ENCODE results near the gene SORCS2.

SORCS2 gene

DNA sequence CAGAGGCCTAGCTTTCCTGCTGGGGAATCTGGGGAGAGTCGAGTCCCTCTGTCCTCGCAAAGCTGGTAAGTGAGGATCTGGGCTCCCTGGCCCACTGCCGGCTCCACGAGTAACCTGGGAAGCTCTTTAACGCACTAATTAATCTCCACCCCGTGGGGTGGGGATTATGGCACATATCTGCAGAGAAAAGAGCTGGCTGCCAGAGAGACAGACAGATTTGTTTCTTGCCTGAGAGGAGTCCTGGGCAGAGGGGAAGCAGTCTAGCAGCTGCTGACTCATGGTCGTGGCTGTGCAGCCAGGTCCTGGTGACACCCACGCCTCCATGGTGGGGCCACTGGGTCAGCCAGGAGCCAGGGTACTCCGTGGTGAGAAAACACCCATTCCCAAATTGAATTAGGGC, 14.0 kb downstream of the SORCS2 start:
- in situ Hi-C loops (cut with HindIII; ENCODE audit: low pct_ligation_motif_present, low sequenced_read_pairs) = no loop called here
- no peaks in the 10 kb centered on the region for H3K36me3 ChIP-seq (replicated peaks)
- peak overlapping the region; percentile 90 for H3K27ac ChIP-seq
- no peaks in the 10 kb centered on the region for H3K27me3 ChIP-seq (replicated peaks)
- TF ChIP-seq, protein P1, sequence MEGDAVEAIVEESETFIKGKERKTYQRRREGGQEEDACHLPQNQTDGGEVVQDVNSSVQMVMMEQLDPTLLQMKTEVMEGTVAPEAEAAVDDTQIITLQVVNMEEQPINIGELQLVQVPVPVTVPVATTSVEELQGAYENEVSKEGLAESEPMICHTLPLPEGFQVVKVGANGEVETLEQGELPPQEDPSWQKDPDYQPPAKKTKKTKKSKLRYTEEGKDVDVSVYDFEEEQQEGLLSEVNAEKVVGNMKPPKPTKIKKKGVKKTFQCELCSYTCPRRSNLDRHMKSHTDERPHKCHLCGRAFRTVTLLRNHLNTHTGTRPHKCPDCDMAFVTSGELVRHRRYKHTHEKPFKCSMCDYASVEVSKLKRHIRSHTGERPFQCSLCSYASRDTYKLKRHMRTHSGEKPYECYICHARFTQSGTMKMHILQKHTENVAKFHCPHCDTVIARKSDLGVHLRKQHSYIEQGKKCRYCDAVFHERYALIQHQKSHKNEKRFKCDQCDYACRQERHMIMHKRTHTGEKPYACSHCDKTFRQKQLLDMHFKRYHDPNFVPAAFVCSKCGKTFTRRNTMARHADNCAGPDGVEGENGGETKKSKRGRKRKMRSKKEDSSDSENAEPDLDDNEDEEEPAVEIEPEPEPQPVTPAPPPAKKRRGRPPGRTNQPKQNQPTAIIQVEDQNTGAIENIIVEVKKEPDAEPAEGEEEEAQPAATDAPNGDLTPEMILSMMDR (IDR thresholded peaks at IDR 0.05; ENCODE audit: low read depth, low read length, missing control alignments) = no peak
- DNase-seq = peak; percentile 80
- no peak overlapping the region for H3K4me3 ChIP-seq (ENCODE audit: low read depth, low read length)

- H3K27ac ChIP-seq = peak overlapping the region; percentile 90
- in situ Hi-C loops (cut with HindIII; ENCODE audit: low pct_ligation_motif_present, low sequenced_read_pairs) = no loop called here
Observed at GRCh38 chr4:7206911-7207567, 14.7 kb downstream of the SORCS2 start.

DNA sequence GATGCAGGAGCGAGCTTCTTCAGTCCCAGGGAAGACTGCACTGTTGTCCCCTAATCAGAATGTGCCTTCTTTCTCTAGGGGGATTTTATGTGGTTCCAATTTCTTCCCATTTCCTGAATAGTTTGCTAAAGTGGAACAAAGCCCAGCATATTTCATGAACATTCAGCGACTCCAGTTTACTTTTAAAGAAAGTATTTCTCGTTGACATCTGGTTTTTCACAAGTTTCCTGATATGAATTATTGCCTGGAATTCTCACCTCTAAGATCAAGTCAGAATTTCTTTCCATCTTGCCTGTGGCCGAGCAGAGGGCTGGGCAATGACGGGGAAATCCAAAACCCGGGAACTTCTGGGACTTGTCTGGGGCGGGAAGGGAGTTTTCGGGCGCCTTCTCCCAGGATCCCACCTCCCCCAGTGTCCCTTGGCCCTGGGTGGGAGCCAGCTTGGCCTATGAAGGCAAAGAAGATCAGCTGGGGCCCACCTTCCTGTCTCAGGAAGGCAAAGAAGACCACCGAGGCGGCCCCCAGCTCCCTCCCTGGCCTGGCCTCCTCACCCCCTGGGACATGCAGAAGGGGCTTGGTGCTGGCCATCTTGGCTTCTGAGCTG, 15.4 kb downstream of the SORCS2 start:
- Histone ChIP-seq H3K4me3 (ENCODE audit: low read depth, low read length) (no peak overlapping the region), H3K36me3 (replicated peaks) (no peaks in the 10 kb centered on the region), H3K27me3 (replicated peaks) (no peaks in the 10 kb centered on the region), H3K27ac (peak overlapping the region; percentile 90)
- no peak for DNase-seq
- TF ChIP-seq, protein P1 (IDR thresholded peaks at IDR 0.05; ENCODE audit: low read depth, low read length, missing control alignments) = no peak
- in situ Hi-C loops (cut with HindIII; ENCODE audit: low pct_ligation_motif_present, low sequenced_read_pairs) = no loop called here

More at GRCh38 chr4:7206911-7207567, 14.7 kb downstream of the SORCS2 start:
- peak; percentile 88 for DNase-seq
- H3K27me3 ChIP-seq (replicated peaks) = no peaks in the 10 kb centered on the region
- H3K4me3 ChIP-seq (ENCODE audit: low read depth, low read length) = no peak overlapping the region
- no peaks in the 10 kb centered on the region for H3K36me3 ChIP-seq (replicated peaks)
- TF ChIP-seq, protein P1 (IDR thresholded peaks at IDR 0.05; ENCODE audit: low read depth, low read length, missing control alignments) = no peak

DNA sequence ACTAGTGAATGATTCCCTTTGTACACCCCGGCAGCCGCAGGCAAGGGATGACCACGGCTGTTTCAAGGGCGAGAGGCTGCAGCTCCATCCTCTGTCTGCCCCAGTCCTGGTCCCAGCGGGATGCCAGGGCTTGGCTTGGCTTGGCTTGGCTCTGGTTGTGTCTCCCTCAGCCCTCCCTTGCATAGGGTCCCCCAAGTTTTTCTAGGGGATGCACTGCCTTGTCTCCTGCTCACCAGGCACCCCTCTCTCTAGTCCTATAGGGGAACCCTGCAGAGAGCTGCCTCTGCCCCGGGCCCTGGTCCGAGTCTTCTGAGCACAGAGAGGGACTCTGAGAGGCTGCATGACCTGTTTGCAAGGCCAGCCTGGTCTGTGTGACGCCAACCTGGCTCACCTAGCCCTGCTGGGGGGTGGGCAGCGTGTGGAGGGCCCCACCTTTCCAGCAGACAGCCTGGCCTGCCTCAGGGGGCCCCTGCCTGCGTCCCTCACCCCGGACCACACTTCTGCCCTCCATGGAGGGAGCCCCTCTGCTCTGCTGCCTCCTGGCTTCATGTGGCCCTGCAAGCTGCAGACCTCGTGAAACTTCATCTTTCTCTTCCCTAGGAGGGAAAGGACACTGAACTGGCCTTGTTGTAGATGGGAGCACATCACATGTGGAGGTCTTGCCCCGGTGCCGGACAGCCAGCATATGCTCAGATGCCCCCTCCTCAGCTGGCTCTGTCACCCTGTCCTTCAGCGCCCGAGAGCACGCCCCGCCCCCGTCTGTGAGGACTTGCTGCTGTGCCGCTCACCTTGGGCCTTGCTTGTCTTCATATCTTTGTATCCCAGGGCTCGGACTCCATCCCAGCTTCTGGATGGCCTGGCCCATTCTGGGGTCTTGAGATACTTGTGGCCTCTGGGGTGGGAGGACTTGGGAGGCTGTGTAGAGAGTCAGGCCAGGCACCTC, 16.4 kb downstream of the SORCS2 start:
- TF ChIP-seq, protein P1 (IDR thresholded peaks at IDR 0.05; ENCODE audit: low read depth, low read length, missing control alignments) = no peak
- in situ Hi-C loops (cut with HindIII; ENCODE audit: low pct_ligation_motif_present, low sequenced_read_pairs) = no loop called here
- no peak overlapping the region for H3K27ac ChIP-seq

DNA sequence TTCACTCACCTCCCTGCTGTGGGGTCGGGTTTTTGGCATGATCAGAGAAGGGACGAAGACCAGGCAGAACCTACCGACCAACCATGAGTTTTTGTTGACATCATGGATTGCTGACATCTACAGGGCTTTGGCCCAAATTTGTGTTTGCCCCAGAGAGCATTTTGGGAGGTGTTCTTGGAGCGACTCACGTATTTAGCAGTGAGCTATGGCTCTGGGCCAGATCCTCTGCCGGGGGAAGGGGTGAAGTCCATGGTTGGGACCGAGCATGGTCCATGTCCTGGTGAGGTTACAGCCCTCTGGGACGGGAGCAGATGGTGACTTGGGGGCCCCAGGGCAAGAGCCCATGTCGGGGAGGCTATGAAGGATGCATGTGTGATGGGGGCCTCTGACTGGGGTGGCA, 17.4 kb downstream of the SORCS2 start:
- no peak for DNase-seq
- Histone ChIP-seq H3K36me3 (replicated peaks) (no peaks in the 10 kb centered on the region), H3K27me3 (replicated peaks) (no peaks in the 10 kb centered on the region), H3K4me3 (ENCODE audit: low read depth, low read length) (no peak overlapping the region), H3K27ac (no peak overlapping the region)
- TF ChIP-seq, protein P1 (IDR thresholded peaks at IDR 0.05; ENCODE audit: low read depth, low read length, missing control alignments) = no peak
- in situ Hi-C loops (cut with HindIII; ENCODE audit: low pct_ligation_motif_present, low sequenced_read_pairs) = no loop called here

More for the DNA sequence above, 16.4 kb downstream of the SORCS2 start:
- no peak for DNase-seq
- H3K36me3 ChIP-seq (replicated peaks) = no peaks in the 10 kb centered on the region
- H3K4me3 ChIP-seq (ENCODE audit: low read depth, low read length) = no peak overlapping the region
- H3K27me3 ChIP-seq (replicated peaks) = no peaks in the 10 kb centered on the region

Data from brain microvascular endothelial cell (primary cell).